COLO668 (cell line): Measurements from ENCODE around the gene ATP9B.
"Not testable (repeated sequence)": the region's sequence is repeated elsewhere in the genome, so short reads cannot be mapped to it uniquely, and the experiment has no call there.

Experiments
- DNase-seq: peaks from one replicate; lab custom pipeline; 2025; ENCODE audit not compliant: unreplicated experiment; lab: John Stamatoyannopoulos, UW

The ATP9B gene

DNA sequence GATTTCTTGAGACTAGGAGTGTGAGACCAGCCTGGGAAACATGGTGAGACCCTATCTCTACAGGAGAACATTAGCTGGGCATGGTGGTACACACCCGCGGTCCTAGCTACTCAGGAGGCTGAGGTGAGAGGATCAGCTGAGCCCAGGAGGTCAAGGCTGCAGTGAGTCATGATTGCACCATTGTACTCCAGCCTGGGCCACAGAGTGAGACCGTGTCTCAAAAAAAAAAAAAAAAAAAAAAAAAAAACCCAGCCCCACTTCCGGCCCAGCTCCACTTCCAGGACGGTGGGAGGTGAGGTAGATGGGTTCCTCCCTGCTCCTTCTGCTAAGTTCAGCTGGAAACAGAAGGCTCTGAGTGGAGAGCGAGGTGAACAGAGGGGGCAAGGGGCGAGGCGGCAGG is 285.2 kb downstream of the ATP9B start:
- DNase-seq: no peak

GRCh38 chr18:79355433-79356335 is 286.5 kb downstream of the ATP9B start:
- no peak for DNase-seq

DNA sequence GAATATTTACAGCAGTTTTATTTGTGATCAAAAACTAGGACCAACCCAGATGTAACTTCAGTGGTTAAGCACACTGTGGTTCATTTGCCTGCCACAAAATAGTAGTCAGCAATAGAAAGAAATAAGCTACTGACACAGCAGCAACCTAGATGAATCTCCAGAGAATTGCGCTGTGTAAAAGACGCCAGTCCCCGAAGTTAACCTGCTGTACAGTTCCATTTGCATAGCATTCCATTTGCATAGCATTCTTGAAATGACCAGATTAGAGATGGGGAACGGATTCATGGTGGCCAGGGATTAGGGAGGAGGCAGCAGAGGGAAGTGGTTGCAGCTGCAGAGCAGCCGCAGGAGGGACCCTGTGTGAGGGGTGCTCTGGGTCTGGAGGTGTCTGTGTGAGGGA is 287.2 kb downstream of the ATP9B start:
- no peak for DNase-seq

- no peak for DNase-seq
Observed at GRCh38 chr18:79360933-79361332, 291.7 kb downstream of the ATP9B start.

- DNase-seq: no peak
Observed at GRCh38 chr18:79361766-79362522, 292.8 kb downstream of the ATP9B start.

DNA sequence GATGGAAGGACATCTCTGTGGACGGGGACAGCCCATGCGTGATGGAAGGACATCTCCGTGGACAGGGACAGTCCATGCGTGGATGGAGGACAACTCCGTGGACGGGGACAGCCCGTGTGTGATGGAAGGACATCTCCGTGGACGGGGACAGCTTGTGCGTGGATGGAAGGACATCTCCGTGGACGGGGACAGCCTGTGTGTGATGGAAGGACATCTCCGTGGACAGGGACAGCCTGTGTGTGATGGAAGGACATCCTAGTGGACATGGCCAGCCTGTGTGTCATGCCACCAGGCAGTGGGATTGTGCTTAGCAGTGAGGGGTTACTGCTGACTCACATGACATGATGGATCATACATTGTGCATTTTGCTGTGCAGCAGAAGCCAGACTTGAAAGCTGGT is 296.5 kb downstream of the ATP9B start:
- DNase-seq: no peak

- no peak for DNase-seq
Observed at GRCh38 chr18:79366177-79367094, 297.2 kb downstream of the ATP9B start.

GRCh38 chr18:79367480-79367879 is 298.3 kb downstream of the ATP9B start:
- DNase-seq: no peak

- no peak for DNase-seq
Observed at GRCh38 chr18:79367989-79368388, 298.8 kb downstream of the ATP9B start.

DNA sequence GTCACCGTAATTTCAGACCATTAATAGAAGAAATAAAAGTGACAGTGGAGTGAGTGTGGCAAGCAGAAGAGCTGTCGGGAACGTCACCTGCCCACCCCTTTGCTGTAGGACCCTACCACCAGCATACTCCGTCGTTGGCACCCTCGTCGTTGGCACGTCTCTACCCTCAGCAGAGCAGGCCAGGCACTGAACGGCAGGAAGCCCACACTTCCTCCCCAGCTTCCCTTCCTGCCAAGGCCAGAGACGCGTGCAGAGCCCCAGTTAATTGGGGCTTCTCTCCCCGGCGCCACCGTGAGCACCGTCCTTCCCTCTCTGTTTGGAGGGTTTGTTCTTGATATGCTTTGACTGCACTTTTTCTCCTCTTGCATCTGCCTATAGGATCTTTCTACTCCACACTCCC is 299.5 kb downstream of the ATP9B start:
- DNase-seq: no peak

DNA sequence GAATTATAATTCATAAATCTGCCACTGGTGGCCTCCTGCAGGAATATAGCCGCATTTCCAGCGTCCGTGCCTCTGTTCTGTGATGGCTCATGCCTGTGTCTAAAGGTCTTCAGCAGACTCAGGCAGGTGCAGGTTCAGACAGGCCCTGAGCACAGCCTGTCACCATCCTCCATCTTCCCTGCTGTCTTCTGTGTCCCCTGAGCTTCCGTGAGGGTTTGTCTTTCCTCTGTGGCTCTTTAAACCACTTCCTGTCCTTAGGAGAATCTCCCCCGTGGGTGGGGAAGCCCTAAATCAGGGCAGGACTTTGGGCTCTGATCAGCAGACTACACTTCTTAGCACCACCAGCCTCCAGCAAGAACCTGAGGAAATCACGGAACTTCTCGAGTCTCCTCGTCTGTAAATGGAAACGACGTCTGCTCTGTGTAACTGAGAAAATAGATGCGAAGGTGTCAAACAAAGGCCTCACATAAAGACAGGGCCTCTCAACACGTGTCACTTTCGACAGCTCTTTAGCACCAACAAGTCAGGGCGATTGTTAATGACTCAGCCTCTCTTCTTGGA is 302.4 kb downstream of the ATP9B start:
- no peak for DNase-seq

DNA sequence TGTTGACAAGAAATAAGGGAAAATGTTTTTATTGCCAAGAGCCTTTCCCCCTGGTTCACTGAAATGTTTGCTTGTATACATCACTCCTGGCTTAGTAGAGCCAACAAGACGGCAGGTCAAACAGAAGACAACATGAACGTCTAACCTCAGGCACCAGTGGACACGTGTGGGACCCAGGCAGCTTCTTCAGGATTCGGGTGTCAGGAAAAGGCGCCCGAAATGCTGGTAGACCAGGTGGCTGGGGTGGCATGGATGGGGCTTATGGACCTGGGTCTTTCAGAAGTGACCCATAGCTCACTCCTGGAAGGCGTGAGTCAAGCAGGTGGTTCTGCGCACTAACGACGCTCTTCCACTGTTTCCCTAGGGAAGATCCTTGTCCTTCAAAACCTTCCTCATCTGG is 303.3 kb downstream of the ATP9B start:
- no peak for DNase-seq

GRCh38 chr18:79372991-79373390 is 303.8 kb downstream of the ATP9B start:
- DNase-seq: no peak

GRCh38 chr18:79373736-79374135 is 304.5 kb downstream of the ATP9B start:
- DNase-seq: no peak

DNA sequence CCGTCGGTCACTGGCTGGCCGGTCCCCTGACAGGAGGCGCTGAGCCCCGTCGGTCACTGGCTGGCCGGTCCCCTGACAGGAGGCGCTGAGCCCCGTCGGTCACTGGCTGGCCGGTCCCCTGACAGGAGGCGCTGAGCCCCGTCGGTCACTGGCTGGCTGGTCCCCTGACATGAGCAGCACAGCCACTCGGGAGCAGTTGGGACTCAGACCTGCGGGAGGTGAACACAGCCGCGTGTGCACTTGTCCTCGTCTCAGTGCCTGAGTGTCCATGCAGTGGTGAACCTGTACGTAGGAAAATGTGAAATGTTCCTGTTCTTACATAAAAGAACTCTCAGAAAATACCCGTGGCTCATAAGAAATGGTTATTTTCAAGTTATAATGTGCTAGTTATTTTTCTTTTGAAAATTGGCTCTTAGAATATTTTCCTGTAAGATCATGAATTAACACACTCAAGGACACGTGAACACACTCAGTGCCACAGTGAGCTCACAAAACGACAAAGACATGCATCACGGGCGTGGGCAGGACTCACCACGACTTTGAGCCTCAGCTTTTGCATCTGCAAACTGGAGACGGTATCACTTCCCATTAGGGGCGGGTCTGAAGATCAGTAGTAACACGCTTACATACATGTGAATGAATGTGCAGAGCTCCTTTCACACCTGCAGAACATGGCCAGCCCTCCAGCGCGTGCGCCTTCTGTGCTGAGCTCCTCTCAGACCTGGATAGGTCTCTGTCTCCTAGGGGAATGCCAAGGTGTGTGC is 305.4 kb downstream of the ATP9B start:
- DNase-seq: no peak

GRCh38 chr18:79375441-79376154 is 306.4 kb downstream of the ATP9B start:
- no peak for DNase-seq

- not testable (repeated sequence) for DNase-seq
Observed at GRCh38 chr18:79376661-79377060, 307.5 kb downstream of the ATP9B start.

DNA sequence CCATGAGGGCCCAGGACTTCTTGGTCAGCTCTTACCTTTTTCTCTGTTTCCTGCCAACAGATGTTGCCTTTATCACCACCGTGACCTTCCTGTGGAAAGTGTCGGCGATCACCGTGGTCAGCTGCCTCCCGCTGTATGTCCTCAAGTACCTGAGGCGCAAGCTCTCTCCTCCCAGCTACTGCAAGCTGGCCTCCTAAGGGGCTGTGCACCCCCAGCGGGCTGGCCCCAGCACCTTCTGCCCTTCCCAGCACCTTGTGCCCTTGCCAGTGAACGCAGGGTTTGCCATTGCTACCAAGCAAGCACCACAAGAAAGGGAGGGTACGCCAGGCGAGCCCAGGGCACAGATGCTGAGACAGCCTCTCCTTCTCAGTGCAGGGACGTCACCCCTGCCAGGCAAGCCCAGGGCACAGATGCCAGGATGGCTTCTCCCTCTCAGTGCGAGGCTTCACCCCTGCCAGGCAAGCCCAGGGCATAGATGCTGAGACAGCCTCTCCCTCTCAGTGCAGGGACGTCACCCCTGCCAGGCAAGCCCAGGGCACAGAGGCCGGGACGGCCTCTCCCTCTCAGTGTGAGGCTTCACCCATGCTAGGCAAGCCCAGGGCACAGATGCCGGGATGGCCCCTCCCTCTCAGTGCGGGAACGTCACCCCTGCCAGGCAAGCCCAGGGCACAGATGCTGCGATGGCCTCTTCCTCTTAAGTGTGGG is 308.1 kb downstream of the ATP9B start:
- no peak for DNase-seq
